GM12878 (cell line): ENCODE measurements around the gene RIOK1.

Experiments used
- CBX3 ChIP-seq: fragments of 200-600 bp; sonication (generic); IDR thresholded peaks from 2 replicates; pipeline ENCODE4 v1.6.1; 2016; ENCODE audit warnings: low read depth, borderline replicate concordance
- CHD2 ChIP-seq: IDR thresholded peaks from 2 replicates; pipeline ENCODE4 v1.6.1; 2011; ENCODE audit warnings: low read depth, low read length, improper control_type of control experiment, borderline replicate concordance
- EGR1 ChIP-seq, 2 experiments: IDR thresholded peaks; 1 replicate in 1 of 2; 2 replicates in 1 of 2; pipeline ENCODE4 v1.6.1; 2011 to 2012; ENCODE audit warnings: low read depth in 2 of 2, low read length in 2 of 2, borderline replicate concordance in 1 of 2, mild to moderate bottlenecking in 1 of 2, moderate library complexity in 1 of 2
- EZH2 ChIP-seq: IDR thresholded peaks from 2 replicates; pipeline ENCODE4 v1.6.1; 2012; ENCODE audit warnings: low read depth, mild to moderate bottlenecking, control low read depth, inconsistent platforms, low read length, borderline replicate concordance; ENCODE audit not compliant: control insufficient read depth
- IKZF1 ChIP-seq: fragments of 450-650 bp; conservative IDR thresholded peaks from 2 replicates; pipeline ENCODE4 v1.6.1; 2017; ENCODE audit warnings: antibody characterized with exemption, mild to moderate bottlenecking
- IRF5 ChIP-seq: fragments of 450-650 bp; IDR thresholded peaks from 2 replicates; pipeline ENCODE4 v1.6.1; 2017; ENCODE audit warnings: borderline replicate concordance
- JUND ChIP-seq: IDR thresholded peaks from 2 replicates; pipeline ENCODE4 v1.6.1; 2012; ENCODE audit warnings: low read depth, mild to moderate bottlenecking, low read length, improper control_type of control experiment, moderate library complexity
- POLR2A ChIP-seq: IDR thresholded peaks from 2 replicates; pipeline ENCODE4 v1.6.1; 2011; ENCODE audit warnings: low read depth, mild to moderate bottlenecking, low read length
- RAD21 ChIP-seq: IDR thresholded peaks from 2 replicates; pipeline ENCODE4 v1.6.1; 2011; ENCODE audit warnings: mild to moderate bottlenecking, low read depth, low read length, moderate library complexity; ENCODE audit not compliant: insufficient read depth
- USF2 ChIP-seq: IDR thresholded peaks from 2 replicates; pipeline ENCODE4 v1.6.1; 2011; ENCODE audit warnings: low read depth, low read length, improper control_type of control experiment, borderline replicate concordance

- TF ChIP-seq RAD21 (no peak), EGR1 (IDR thresholded peaks at IDR 0.05; ENCODE audit: borderline replicate concordance in 1 of 2, low read depth in 2 of 2, low read length in 2 of 2) (no peak), EZH2 (no peak), JUND (no peak), USF2 (no peak), CHD2 (no peak), POLR2A (no peak), IRF5 (no peak), IKZF1 (no peak), CBX3 (no peak)
Measured at GRCh38 chr6:7419065-7419464, 29.5 kb downstream of the RIOK1 start.
